Activated T-helper 1 cell treated with anti-CD3 and anti-CD28 coated beads, Interleukin-2, amount 50 U/mL, for 16 hours (primary cell): Measurements from ENCODE around the gene CATSPER3.
"Not testable (repeated sequence)": the region's sequence is repeated elsewhere in the genome, so short reads cannot be mapped to it uniquely, and the experiment has no call there.

Experiments used
- DNase-seq, 2 donors: peaks; one replicate each; pipeline ENCODE4 v3.0.0-alpha.2; 2020; ENCODE audit warnings: low read depth in 1 of 2, low spot score in 1 of 2

The CATSPER3 gene

GRCh38 chr5:134969166-134969565, 1.5 kb downstream of the CATSPER3 start:
- no peak for DNase-seq

- DNase-seq = no peak
Observed at GRCh38 chr5:134975078-134975715, 7.5 kb downstream of the CATSPER3 start.

- no peak for DNase-seq
Observed at GRCh38 chr5:134975843-134976242, 8.1 kb downstream of the CATSPER3 start.

- no peak for DNase-seq
Observed at GRCh38 chr5:134976841-134977240, 9.1 kb downstream of the CATSPER3 start.

GRCh38 chr5:134979416-134979815, 11.7 kb downstream of the CATSPER3 start:
- no peak for DNase-seq

GRCh38 chr5:134982230-134982629, 14.5 kb downstream of the CATSPER3 start:
- DNase-seq = no peak

GRCh38 chr5:134989266-134989830, 21.6 kb downstream of the CATSPER3 start:
- no peak for DNase-seq

- DNase-seq = not testable (repeated sequence)
Observed at GRCh38 chr5:134990183-134990582, 22.5 kb downstream of the CATSPER3 start.

GRCh38 chr5:134992148-134992547, 24.4 kb downstream of the CATSPER3 start:
- DNase-seq = no peak

- no peak for DNase-seq
Observed at GRCh38 chr5:134993161-134993560, 25.5 kb downstream of the CATSPER3 start.

- DNase-seq = no peak
Observed at GRCh38 chr5:134994560-134995156, 27.0 kb downstream of the CATSPER3 start.

GRCh38 chr5:134995850-134996402, 28.2 kb downstream of the CATSPER3 start:
- no peak for DNase-seq

- DNase-seq = no peak
Observed at GRCh38 chr5:134997015-134997414, 29.3 kb downstream of the CATSPER3 start.

GRCh38 chr5:134998068-134998467, 30.4 kb downstream of the CATSPER3 start:
- not testable (repeated sequence) for DNase-seq

GRCh38 chr5:135004376-135004775, 36.7 kb downstream of the CATSPER3 start:
- no peak for DNase-seq

GRCh38 chr5:135005076-135005475, 37.4 kb downstream of the CATSPER3 start:
- DNase-seq = no peak

GRCh38 chr5:135007305-135007704, 39.6 kb downstream of the CATSPER3 start:
- DNase-seq = no peak

- no peak for DNase-seq
Observed at GRCh38 chr5:135007749-135008363, 40.1 kb downstream of the CATSPER3 start.

GRCh38 chr5:135008556-135008955, 40.8 kb downstream of the CATSPER3 start:
- DNase-seq = no peak

- DNase-seq = no peak
Observed at GRCh38 chr5:135008981-135009735, 41.5 kb downstream of the CATSPER3 start.
